Epithelial cell of esophagus (primary cell): ENCODE measurements around the gene ENO4.

Experiments
- DNase-seq: peaks from one replicate; pipeline ENCODE4 v3.0.0; 2010; ENCODE audit warnings: low read depth
- H3K4me3 ChIP-seq: 2 replicates; pipeline ENCODE4 v1.5.1; 2011; ENCODE audit warnings: mild to moderate bottlenecking, low read length, control low read depth
- CTCF ChIP-seq: IDR thresholded peaks from 2 replicates; pipeline ENCODE4 v1.5.1; 2011; ENCODE audit warnings: low read depth, mild to moderate bottlenecking, low read length, control low read depth, inconsistent platforms; ENCODE audit not compliant: insufficient read depth; ENCODE audit errors: missing control alignments

The ENO4 gene

GRCh38 chr10:116817780-116818343, 31.4 kb upstream of the ENO4 start:
- H3K4me3 ChIP-seq = no peak overlapping the region
- TF ChIP-seq CTCF = no peak
- no peak for DNase-seq

GRCh38 chr10:116819999-116820677, 29.2 kb upstream of the ENO4 start:
- no peak for DNase-seq
- H3K4me3 ChIP-seq = no peak overlapping the region
- no peak for TF ChIP-seq CTCF

DNA sequence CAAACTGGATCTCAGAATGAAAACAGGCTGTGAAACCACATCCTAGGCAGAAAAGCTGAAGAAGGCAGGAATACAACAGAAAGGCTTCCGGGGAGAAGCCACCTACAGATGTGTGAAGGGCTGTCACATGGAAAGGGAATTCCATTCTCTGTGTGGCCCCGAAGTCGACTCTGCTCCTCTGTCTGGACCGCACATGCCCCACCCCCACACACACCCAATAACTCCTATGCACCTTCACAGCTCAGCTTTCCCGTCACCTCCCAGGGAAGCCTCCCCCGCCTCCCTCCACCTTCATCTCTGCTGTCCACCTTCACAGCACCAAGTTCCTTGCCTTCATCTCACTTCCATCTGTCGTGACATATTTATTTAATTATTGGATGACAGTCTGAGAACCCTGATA, 23.4 kb upstream of the ENO4 start:
- H3K4me3 ChIP-seq = no peak overlapping the region
- TF ChIP-seq CTCF = no peak
- no peak for DNase-seq

DNA sequence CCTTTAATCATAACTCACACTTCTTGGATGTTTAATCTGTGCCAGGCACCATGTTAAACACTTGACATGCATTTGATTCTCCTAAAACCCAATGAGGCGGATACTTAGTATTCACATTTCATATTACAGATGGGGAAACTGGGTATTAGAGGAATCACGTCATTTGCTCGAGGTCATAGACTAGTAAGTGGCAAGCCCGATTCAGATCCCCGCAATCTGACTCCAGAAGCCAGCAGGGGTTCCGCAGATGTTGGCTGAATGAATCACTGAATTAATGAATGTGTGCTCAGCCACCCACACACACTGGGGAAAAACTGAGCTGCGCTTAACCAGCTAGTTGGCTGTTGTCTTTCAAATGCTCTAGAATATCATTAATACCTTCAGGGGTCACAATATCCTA, 22.5 kb upstream of the ENO4 start:
- TF ChIP-seq CTCF = no peak
- H3K4me3 ChIP-seq = no peak overlapping the region
- no peak for DNase-seq

GRCh38 chr10:116827214-116827671, 22.1 kb upstream of the ENO4 start:
- no peak for TF ChIP-seq CTCF
- DNase-seq = no peak
- no peak overlapping the region for H3K4me3 ChIP-seq

DNA sequence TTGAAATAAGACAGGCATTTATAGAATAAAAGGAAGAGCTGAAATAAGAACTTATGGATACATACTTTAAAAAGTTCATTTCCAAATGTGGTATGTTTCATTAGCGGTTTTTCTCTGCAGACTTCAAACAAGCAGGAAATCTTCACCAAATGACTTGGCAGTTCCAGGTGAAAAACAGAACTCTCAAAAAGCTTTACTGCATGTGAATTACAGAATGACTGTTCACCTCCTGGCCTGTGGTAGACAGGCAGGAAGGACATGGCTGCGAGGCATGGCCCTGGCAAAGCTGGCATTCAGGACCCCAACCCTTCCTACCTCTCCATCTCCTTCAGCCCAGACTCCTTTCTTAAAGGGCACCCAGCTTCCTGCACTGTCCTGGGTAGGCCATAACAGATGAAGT, 21.2 kb upstream of the ENO4 start:
- H3K4me3 ChIP-seq = no peak overlapping the region
- no peak for TF ChIP-seq CTCF
- no peak for DNase-seq

DNA sequence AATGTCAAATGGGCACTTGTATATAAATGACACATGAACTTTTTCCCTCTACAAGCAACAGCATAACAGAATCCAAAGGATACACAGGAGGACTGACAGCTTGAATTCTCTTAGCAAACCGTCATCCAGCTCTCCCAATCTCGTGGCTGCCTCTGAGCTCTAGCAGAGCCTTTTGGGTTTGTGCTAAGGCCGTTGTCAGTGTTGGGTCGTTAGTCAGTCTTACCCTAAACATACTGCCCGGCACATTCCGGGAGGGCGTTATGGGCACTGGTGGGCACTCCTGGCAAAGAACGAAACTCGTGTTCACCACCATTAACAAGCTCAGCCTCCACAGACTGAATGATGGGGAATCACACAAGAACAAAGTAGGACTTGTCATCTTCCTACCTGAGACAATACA, 19.6 kb upstream of the ENO4 start:
- DNase-seq = no peak
- no peak for TF ChIP-seq CTCF
- no peak overlapping the region for H3K4me3 ChIP-seq
